Measurements from ENCODE around the gene SLC25A53. TPM values are rescaled to one million over a fixed set of nuclear protein-coding genes. Genes with fewer than 3 reads are reported as not detected.
"Not testable (repeated sequence)": the region's sequence is repeated elsewhere in the genome, so short reads cannot be mapped to it uniquely, and the experiment has no call there.

SLC25A53 gene
- total RNA-seq, 1 experiment from 2014 or later = 7.4 TPM

GRCh38 chrX:104075778-104076445 lies 80.9 kb downstream of the SLC25A53 start, which contains the start of gene TMSB15C:
Gene TMSB15C, minus strand, starts transcription at chrX:104076236.
- not testable (repeated sequence) for DNase-seq (ENCODE audit: low spot score)

GRCh38 chrX:104062636-104063035 lies 94.2 kb downstream of the SLC25A53 start:
- not testable (repeated sequence) for DNase-seq (ENCODE audit: low spot score)

- DNase-seq (ENCODE audit: low spot score) = not testable (repeated sequence)
These were observed 101.9 kb downstream of the SLC25A53 start for GRCh38 chrX:104054956-104055355.

Other genes with a start within 250 kb of the SLC25A53 start
- not detected in 2 replicates for gene TMSB15B, start 194.4 kb downstream of the SLC25A53 start, total RNA-seq (2014; rRNA removed; shearing (Covaris generic))
- gene H2BW1, start 143.3 kb downstream of the SLC25A53 start, total RNA-seq (2014; rRNA removed; shearing (Covaris generic)) = not detected in 2 replicates
- not detected in 2 replicates for gene H2BW2, start 117.1 kb downstream of the SLC25A53 start, total RNA-seq (2014; rRNA removed; shearing (Covaris generic))
- gene TMSB15C, start 80.8 kb downstream of the SLC25A53 start, total RNA-seq (2014; rRNA removed; shearing (Covaris generic)) = not detected in 2 replicates
- gene ZCCHC18, start 44.5 kb downstream of the SLC25A53 start, total RNA-seq (2014; rRNA removed; shearing (Covaris generic)) = not detected in 2 replicates
- 18.4 and 19.1 TPM in 2 replicates for gene FAM199X, start 9.4 kb upstream of the SLC25A53 start, total RNA-seq (2014; rRNA removed; shearing (Covaris generic))
- not detected in 2 replicates for gene ESX1, start 97.9 kb upstream of the SLC25A53 start, total RNA-seq (2014; rRNA removed; shearing (Covaris generic))